ENCODE results near the gene COG2. TPM values are rescaled to one million over a fixed set of nuclear protein-coding genes. Genes with fewer than 3 reads are reported as not detected.

Gene COG2
- total and polyA plus RNA-seq, 2 of the 13 experiments (the other 11 are each of a cell fraction or from before 2014, with no cell fraction given): 16.8 to 36.3 TPM

GRCh38 chr1:230639714-230640209, 2.5 kb upstream of the COG2 start (continued):
- TF ChIP-seq ZNF205 (CRISPR knock-in tag; IDR thresholded peaks at IDR 0.05): no peak
- no peak for TF ChIP-seq SRY (CRISPR knock-in tag; IDR thresholded peaks at IDR 0.05)
- no peak for TF ChIP-seq ZNF775 (CRISPR knock-in tag; IDR thresholded peaks at IDR 0.05; ENCODE audit: borderline replicate concordance)
- no peak for TF ChIP-seq ZNF879 (CRISPR knock-in tag; IDR thresholded peaks at IDR 0.05)
- TF ChIP-seq HNRNPL (IDR thresholded peaks at IDR 0.05; ENCODE audit: low read depth, low read length): 0 out of 2 replicates have a peak, but pooled peaks have one; percentile 46
- no peak for TF ChIP-seq ZFYVE20 (CRISPR knock-in tag; IDR thresholded peaks at IDR 0.05; ENCODE audit: borderline replicate concordance, low read depth)
- TF ChIP-seq ZFP41 (CRISPR knock-in tag; IDR thresholded peaks at IDR 0.05; ENCODE audit: borderline replicate concordance): no peak
- TF ChIP-seq POLR2AphosphoS5 (IDR thresholded peaks at IDR 0.05; ENCODE audit: low read depth, low read length): no peak
- TF ChIP-seq ZNF75D (CRISPR knock-in tag; IDR thresholded peaks at IDR 0.05; ENCODE audit: borderline replicate concordance): no peak
- TF ChIP-seq, protein P1, sequence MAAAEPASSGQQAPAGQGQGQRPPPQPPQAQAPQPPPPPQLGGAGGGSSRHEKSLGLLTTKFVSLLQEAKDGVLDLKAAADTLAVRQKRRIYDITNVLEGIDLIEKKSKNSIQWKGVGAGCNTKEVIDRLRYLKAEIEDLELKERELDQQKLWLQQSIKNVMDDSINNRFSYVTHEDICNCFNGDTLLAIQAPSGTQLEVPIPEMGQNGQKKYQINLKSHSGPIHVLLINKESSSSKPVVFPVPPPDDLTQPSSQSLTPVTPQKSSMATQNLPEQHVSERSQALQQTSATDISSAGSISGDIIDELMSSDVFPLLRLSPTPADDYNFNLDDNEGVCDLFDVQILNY (CRISPR knock-in tag; conservative IDR thresholded peaks at IDR 0.05): no peak
- TF ChIP-seq JDP2 (CRISPR knock-in tag; IDR thresholded peaks at IDR 0.05; ENCODE audit: borderline replicate concordance): no peak; the same call in 1 of the 2 replicates
- TF ChIP-seq SOX6 (IDR thresholded peaks at IDR 0.05): no peak
- peak; percentile 92 for TF ChIP-seq SOX6 (CRISPR knock-in tag; IDR thresholded peaks at IDR 0.05)
- no peak for TF ChIP-seq MLLT10 (CRISPR knock-in tag; IDR thresholded peaks at IDR 0.05)
- no peak for TF ChIP-seq YY1 (IDR thresholded peaks at IDR 0.05; ENCODE audit: insufficient read depth, insufficient replicate concordance, low read depth, low read length)
- peak; percentile 77 for TF ChIP-seq NR2C2 (CRISPR knock-in tag; IDR thresholded peaks at IDR 0.05; ENCODE audit: borderline replicate concordance)
- 0 out of 2 replicates have a peak, but pooled peaks have one; percentile 50 for TF ChIP-seq MYPOP (CRISPR knock-in tag; IDR thresholded peaks at IDR 0.05)
- no peak for TF ChIP-seq ZSCAN12 (CRISPR knock-in tag; IDR thresholded peaks at IDR 0.05)
- 0 out of 2 replicates have a peak, but pooled peaks have one; percentile 40 for TF ChIP-seq ZNF770 (CRISPR knock-in tag; IDR thresholded peaks at IDR 0.05)
- TF ChIP-seq ZNF441 (CRISPR knock-in tag; IDR thresholded peaks at IDR 0.05; ENCODE audit: borderline replicate concordance): no peak
- no peak for TF ChIP-seq ZSCAN30 (CRISPR knock-in tag; IDR thresholded peaks at IDR 0.05)
- TF ChIP-seq ARNT2 (CRISPR knock-in tag; IDR thresholded peaks at IDR 0.05; ENCODE audit: low read depth): no peak
- no peak for TF ChIP-seq GZF1 (CRISPR knock-in tag; IDR thresholded peaks at IDR 0.05)
- TF ChIP-seq AGO1 (IDR thresholded peaks at IDR 0.05; ENCODE audit: low read depth, low read length, poor library complexity, severe bottlenecking): no peak
- TF ChIP-seq ZFY (CRISPR knock-in tag; IDR thresholded peaks at IDR 0.05): no peak
- no peak for TF ChIP-seq PTBP1 (IDR thresholded peaks at IDR 0.05; ENCODE audit: low read depth, low read length, poor library complexity, severe bottlenecking)
- TF ChIP-seq ZFX (CRISPR knock-in tag; IDR thresholded peaks at IDR 0.05; ENCODE audit: low read depth): peak; percentile 57; the same call in 1 of the 2 replicates
